Superior temporal gyrus (tissue), 1 donor: Measurements from ENCODE around the gene TEX29.

Experiments
- DNase-seq: peaks from one replicate; pipeline ENCODE4 v3.0.0-alpha.2; 2016; ENCODE audit errors: extremely low spot score

TEX29 gene

GRCh38 chr13:111339366-111340143, 19.1 kb downstream of the TEX29 start:
- DNase-seq: no peak

DNA sequence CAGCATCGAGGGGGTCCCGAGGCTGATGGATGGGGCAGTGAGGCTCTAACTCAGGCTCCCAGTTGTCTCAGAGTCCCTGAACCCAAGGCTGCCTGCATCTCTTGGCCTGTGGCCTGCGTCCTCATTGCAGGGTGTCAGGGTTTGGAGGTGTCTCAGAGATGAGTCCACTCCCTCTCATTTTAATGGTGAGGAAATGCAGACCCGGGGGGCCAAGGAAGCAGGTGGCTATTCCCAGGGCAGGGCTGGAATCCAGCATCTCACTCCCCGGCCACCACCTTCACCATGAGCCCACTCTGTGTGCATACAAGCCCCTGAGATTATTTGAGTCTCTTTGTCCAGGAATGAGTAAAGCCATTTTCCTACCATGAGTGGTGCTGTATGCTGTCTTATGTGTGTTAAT, 21.4 kb downstream of the TEX29 start:
- no peak for DNase-seq

DNA sequence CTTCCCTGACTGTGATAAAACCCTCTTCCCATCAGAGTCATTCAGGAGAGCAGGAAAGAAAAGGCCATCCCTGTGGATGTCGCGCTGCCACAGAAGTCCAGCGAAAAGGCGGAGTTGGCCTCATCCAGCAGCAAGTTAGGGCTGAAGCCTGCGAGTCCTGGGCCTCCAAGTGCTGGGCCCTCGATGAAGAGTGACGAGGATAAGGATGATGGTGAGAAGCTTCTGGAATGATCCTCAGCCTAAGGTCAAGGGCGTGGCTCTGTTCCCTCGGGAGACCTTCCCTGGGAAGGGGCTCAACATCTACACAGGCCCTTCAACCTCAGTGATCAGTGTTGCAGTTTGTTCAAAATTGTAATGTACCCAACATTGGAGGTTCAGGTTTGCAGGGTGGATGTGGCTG, 22.3 kb downstream of the TEX29 start:
- DNase-seq: no peak

GRCh38 chr13:111343186-111343805, 22.9 kb downstream of the TEX29 start:
- DNase-seq: no peak

GRCh38 chr13:111344471-111345191, 24.2 kb downstream of the TEX29 start:
- DNase-seq: no peak

DNA sequence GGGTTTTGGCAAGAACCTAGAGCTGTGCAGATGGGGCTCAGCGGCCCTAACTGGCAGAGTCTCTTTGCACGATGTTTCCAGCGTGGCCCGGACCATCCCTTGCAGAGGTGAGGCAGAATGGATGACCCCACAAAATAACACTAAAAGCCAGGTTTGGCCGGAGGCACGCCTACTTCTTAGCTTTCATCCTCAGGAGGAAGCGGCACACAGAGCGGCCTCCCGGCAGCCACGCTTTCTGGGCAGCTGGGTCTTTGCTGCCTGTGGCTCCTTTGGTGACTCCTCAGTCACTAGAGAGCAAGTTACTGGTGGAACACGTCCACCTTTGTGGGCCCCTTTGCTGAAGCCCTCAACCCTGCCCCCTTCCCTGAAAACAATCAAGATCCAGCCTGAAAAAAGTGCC, 25.2 kb downstream of the TEX29 start:
- DNase-seq: no peak

DNA sequence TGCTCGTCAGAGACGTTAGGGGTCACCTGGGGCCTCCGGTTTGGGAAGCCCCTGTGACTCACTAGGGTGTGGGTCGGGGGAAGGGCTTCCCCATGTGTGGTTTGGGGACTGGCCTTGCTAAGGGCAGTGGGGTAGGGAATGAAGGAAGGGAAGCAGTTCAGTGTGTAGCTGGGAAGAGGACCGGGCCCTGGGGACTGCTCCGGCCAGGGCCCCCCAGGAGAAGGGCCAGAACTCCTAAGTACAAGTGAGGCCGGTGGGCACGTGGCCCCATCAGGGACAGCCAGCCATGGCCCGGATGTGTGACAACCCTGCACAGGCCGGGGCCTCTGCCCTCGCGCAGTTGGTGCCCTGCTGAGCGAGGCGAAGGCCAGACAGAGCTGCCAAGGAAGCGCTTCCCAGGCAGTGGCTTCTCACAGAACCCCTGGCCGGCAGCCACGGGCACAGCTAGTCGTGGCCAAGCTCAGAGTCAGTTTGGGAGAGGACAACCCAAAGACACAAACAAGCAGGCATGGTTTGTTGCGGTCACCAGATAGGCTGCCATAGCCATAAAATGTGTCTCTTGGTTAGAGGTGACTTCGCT, 25.7 kb downstream of the TEX29 start:
- no peak for DNase-seq

GRCh38 chr13:111347438-111347837, 27.0 kb downstream of the TEX29 start:
- DNase-seq: no peak

DNA sequence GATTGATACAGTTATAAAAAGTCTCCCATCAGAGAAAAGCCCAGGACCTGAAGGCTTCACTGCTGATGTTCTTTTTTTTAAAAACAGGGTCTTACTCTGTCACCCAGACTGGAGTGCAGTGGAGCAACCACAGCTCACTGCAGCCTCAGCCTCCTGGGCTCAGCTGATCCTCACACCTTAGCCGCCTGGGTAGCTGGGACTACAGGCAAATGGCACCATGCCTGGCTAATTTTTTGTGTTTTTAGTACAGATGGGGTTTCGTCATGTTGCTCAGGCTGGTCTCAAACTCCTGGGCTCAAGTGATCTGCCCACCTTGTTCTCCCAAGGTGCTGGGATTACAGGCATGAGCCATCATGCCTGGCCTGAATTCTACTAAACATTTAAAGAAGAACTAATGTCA, 33.1 kb downstream of the TEX29 start:
- no peak for DNase-seq

DNA sequence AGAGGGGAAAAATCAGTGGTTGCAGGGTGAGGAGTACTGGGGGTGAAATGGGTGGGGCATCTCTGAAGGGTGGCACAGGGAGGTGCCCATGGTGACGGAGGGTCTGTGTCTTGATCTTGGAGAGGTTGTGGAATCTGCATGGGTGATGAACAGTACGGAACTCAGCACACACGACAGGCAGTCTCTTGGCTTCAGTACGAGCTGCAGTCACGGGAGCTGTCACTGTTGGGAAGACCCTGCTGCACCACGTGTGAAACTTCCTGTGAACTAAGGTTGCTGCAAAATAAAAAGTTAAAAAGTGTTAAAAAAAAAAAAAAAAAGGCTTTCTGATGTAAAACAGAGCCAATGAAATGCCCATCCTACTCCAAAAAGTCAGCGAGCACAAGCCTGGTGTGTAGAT, 34.3 kb downstream of the TEX29 start:
- DNase-seq: no peak

- no peak for DNase-seq
These were observed 36.4 kb downstream of the TEX29 start for GRCh38 chr13:111356795-111357194.

- no peak for DNase-seq
These were observed 38.9 kb downstream of the TEX29 start for GRCh38 chr13:111359237-111359915.

- DNase-seq: no peak
These were observed 39.5 kb downstream of the TEX29 start for GRCh38 chr13:111359930-111360329.

- no peak for DNase-seq
These were observed 40.0 kb downstream of the TEX29 start for GRCh38 chr13:111360452-111360851.

- no peak for DNase-seq
These were observed 40.8 kb downstream of the TEX29 start for GRCh38 chr13:111361046-111361872.

DNA sequence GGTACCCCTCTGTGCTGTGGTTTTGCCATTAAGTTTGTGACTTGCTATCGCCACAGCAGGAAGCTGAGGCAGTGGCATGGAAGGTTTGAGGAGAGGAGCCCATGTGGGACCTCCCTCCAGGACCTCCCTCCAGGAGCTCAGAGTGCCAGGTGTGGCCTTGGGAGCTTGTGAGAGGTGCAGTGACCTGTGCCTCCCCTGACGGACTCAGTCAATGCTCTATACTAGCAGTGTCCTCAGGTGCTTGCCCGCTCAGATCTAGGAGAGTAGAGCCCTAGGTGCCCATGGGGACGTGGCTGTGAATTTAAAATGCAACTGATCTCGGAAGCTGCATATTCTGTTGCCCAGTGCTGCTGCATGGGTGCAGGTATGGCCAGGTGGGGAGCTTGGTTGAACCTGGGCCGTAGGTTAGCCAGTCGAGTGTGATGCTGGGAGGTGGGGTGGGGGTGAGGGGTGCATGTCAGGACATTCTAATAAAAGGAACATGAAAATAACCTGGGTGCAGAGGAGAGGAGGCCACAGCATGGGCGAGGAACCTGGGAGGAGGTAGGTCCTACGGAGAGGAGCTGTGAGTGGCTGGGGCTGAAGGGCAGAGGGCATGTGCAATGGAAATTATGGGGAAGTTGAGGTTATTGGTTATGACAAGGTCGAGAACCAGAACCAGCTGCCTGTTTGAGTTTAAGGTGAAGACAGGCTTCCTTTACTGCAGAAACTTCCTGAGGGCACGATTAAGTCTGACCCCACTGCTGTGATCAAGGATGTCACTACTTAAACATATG, 41.6 kb downstream of the TEX29 start:
- no peak for DNase-seq

DNA sequence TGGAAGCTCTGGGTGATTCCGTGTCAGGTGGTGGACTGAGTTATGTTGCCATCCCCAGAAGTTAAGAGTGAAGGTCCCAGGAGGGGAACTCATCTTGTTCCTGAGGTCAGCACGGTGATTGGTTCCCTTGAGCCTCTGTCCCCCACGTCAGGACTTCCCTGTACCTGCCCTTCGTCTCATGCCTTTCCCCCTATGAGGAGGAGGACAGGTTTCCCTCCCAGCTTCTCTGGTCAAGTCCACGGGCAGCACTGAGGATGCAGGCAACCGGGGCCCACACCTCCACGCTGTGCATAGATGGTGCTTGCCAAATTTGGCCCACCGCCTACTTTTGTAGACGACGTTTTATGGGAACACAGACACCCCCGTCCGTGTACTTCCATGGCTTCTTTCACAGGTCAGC, 42.7 kb downstream of the TEX29 start:
- DNase-seq: no peak

DNA sequence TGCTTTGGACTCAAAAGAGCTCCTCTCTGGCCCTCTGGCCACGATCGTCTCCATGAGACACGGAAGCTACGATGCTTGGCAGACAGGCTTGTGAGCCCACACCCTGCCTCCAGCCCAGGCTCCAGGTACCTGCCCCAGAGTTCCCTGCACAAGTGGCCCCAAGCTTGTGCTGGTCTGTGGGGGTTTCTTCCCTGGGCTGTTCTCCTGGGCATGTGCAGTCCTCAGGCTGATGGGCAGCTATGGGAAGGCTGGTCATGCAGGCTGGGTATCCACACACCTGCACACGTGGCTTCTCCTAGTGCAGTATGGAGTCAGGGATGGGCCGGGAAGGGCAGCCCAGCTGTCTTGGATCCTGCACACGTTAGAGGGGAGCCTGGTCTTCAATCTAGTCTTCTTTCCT, 43.1 kb downstream of the TEX29 start:
- no peak for DNase-seq

- no peak for DNase-seq
These were observed 44.9 kb downstream of the TEX29 start for GRCh38 chr13:111365149-111366005.
